ENCODE results near the gene MAGI1. TPM values are rescaled to one million over a fixed set of nuclear protein-coding genes. Genes with fewer than 3 reads are reported as not detected.

The MAGI1 gene
- polyA plus RNA-seq, 1 of the 3 experiments (the other 2 are of a cell fraction), result 10.3 TPM

DNA sequence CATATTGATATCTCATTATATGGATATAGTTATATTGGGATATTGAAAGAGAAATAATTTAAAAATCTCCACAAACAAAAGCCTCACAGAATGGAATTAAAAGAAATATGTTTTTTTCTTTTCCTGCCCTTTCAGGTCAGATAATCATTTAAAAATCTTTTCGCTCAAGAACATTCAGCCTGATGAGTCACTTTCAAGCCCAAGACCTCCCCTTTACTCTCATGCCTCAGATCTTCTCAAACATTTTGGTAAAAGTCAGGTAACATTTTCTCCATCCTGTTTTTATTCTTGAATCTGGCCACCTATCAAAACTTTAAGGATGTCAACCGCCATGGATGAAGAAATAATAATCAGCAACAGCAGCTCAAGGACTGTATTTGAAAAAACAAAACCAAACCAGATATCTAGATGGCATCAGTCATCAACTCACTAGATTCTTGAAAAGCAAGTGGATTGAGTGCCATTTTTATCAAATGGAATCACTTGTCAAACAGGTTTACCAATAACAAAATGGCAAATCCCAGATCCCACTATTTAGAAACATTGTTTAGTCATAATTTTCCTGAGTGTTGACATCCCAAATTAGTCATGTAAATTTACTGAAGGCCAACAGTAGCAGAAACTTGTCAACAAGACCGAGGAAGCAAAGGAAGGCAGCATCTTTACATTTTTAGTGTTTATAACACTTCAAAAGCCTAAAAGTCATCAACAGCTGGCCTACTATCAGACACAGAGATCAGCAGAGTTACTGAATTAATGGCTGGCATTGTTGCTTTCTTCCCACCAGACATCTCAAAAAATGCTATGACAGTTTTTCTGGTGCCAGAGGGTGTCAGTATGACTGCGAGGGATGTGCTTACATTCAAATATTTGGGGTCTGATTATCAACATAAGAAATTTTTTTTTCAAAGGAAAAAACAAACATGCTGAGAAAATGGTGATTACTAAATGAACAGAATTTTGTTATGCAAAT is 444.7 kb downstream of the MAGI1 start (continued):
- TF ChIP-seq, protein P1, sequence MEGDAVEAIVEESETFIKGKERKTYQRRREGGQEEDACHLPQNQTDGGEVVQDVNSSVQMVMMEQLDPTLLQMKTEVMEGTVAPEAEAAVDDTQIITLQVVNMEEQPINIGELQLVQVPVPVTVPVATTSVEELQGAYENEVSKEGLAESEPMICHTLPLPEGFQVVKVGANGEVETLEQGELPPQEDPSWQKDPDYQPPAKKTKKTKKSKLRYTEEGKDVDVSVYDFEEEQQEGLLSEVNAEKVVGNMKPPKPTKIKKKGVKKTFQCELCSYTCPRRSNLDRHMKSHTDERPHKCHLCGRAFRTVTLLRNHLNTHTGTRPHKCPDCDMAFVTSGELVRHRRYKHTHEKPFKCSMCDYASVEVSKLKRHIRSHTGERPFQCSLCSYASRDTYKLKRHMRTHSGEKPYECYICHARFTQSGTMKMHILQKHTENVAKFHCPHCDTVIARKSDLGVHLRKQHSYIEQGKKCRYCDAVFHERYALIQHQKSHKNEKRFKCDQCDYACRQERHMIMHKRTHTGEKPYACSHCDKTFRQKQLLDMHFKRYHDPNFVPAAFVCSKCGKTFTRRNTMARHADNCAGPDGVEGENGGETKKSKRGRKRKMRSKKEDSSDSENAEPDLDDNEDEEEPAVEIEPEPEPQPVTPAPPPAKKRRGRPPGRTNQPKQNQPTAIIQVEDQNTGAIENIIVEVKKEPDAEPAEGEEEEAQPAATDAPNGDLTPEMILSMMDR (IDR thresholded peaks at IDR 0.05), result no peak
- TF ChIP-seq EP300 (IDR thresholded peaks at IDR 0.05; ENCODE audit: borderline replicate concordance in 1 of 2, low read depth in 1 of 2, low read length in 1 of 2), result peak in 1 of 2 experiments; percentile 5; a peak in 1 of 4 replicates
- no peak for TF ChIP-seq TCF12 (IDR thresholded peaks at IDR 0.05)
- TF ChIP-seq RXRA (IDR thresholded peaks at IDR 0.05; ENCODE audit: borderline replicate concordance, low read depth), result no peak
- no peak for TF ChIP-seq SIN3A (IDR thresholded peaks at IDR 0.05; ENCODE audit: borderline replicate concordance, low read depth, low read length)
- TF ChIP-seq, protein P2, sequence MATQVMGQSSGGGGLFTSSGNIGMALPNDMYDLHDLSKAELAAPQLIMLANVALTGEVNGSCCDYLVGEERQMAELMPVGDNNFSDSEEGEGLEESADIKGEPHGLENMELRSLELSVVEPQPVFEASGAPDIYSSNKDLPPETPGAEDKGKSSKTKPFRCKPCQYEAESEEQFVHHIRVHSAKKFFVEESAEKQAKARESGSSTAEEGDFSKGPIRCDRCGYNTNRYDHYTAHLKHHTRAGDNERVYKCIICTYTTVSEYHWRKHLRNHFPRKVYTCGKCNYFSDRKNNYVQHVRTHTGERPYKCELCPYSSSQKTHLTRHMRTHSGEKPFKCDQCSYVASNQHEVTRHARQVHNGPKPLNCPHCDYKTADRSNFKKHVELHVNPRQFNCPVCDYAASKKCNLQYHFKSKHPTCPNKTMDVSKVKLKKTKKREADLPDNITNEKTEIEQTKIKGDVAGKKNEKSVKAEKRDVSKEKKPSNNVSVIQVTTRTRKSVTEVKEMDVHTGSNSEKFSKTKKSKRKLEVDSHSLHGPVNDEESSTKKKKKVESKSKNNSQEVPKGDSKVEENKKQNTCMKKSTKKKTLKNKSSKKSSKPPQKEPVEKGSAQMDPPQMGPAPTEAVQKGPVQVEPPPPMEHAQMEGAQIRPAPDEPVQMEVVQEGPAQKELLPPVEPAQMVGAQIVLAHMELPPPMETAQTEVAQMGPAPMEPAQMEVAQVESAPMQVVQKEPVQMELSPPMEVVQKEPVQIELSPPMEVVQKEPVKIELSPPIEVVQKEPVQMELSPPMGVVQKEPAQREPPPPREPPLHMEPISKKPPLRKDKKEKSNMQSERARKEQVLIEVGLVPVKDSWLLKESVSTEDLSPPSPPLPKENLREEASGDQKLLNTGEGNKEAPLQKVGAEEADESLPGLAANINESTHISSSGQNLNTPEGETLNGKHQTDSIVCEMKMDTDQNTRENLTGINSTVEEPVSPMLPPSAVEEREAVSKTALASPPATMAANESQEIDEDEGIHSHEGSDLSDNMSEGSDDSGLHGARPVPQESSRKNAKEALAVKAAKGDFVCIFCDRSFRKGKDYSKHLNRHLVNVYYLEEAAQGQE (IDR thresholded peaks at IDR 0.05; ENCODE audit: low read depth, low read length), result no peak
- no peak for TF ChIP-seq EZH2phosphoT487 (IDR thresholded peaks at IDR 0.05; ENCODE audit: borderline replicate concordance, low read depth)
- no peak for TF ChIP-seq CHD2 (IDR thresholded peaks at IDR 0.05; ENCODE audit: low read length, partially characterized antibody)

DNA sequence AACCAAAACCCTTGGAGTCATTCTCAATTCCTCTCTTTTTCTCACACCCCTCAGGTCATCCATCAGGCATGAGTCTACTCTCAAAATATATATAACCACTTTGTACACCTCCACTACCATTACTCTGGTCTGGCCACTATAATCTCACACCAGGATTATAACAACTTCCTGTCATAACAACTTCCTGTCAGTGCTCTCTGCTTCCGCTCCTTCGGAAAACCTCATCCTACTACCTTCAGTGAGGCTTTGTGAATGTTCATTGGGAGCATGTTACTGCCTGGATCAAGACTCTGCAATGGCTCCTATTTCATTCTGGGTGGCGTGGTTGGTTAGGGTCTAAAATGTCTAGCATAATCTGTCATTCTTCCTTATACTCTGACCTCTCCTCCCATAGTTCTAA is 447.4 kb downstream of the MAGI1 start:
- Histone ChIP-seq H3K9me3 (no peaks in the 10 kb centered on the region), H2AFZ (ENCODE audit: low read depth) (no peak overlapping the region), H3K9me2 (no peaks in the 10 kb centered on the region), H3K4me3 (ENCODE audit: low read depth in 2 of 2, low read length in 1 of 2) (no peak overlapping the region), H4K20me1 (ENCODE audit: insufficient read depth) (no peaks in the 10 kb centered on the region), H3K4me2 (no peak overlapping the region), H3K36me3 (replicated peaks in 1 of 2; ENCODE audit: control insufficient read depth in 1 of 2, insufficient read depth in 2 of 2, low read length in 1 of 2) (no peaks in the 10 kb centered on the region), H3K4me1 (ENCODE audit: control insufficient read depth in 1 of 2, insufficient read depth in 2 of 2, low read depth in 1 of 2, low read length in 1 of 2) (peaks cover 4 to 9% of the 10 kb centered on the region in 2 experiments; a peak in 2 of 4 replicates), H3F3A (replicated peaks; ENCODE audit: insufficient read depth) (no peaks in the 10 kb centered on the region), H3K9ac (no peak overlapping the region), H3K79me2 (ENCODE audit: insufficient read depth) (peaks cover 60% of the 10 kb centered on the region; the same call in 1 of the 2 replicates), H3K27ac (ENCODE audit: low read depth in 2 of 2, low read length in 1 of 2) (no peak overlapping the region), H3K27me3 (ENCODE audit: insufficient read depth) (no peaks in the 10 kb centered on the region)
- TF ChIP-seq RAD21 (IDR thresholded peaks at IDR 0.05; ENCODE audit: low read length) (no peak), MXI1 (IDR thresholded peaks at IDR 0.05; ENCODE audit: low read depth, low read length) (no peak), ELF1 (IDR thresholded peaks at IDR 0.05) (no peak), FOSL2 (IDR thresholded peaks at IDR 0.05; ENCODE audit: borderline replicate concordance, low read depth) (no peak), FOXJ3 (CRISPR knock-in tag; IDR thresholded peaks at IDR 0.05) (no peak), NFIC (IDR thresholded peaks at IDR 0.05; ENCODE audit: borderline replicate concordance) (no peak), TEAD4 (IDR thresholded peaks at IDR 0.05; ENCODE audit: borderline replicate concordance, insufficient read depth) (no peak), RFX5 (IDR thresholded peaks at IDR 0.05; ENCODE audit: low read length) (no peak), TCF12 (IDR thresholded peaks at IDR 0.05) (no peak), MEF2A (IDR thresholded peaks at IDR 0.05; ENCODE audit: borderline replicate concordance, low read depth) (no peak), RXRA (IDR thresholded peaks at IDR 0.05; ENCODE audit: borderline replicate concordance, low read depth) (no peak)
- TF ChIP-seq, protein P3, sequence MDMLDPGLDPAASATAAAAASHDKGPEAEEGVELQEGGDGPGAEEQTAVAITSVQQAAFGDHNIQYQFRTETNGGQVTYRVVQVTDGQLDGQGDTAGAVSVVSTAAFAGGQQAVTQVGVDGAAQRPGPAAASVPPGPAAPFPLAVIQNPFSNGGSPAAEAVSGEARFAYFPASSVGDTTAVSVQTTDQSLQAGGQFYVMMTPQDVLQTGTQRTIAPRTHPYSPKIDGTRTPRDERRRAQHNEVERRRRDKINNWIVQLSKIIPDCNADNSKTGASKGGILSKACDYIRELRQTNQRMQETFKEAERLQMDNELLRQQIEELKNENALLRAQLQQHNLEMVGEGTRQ (IDR thresholded peaks at IDR 0.05; ENCODE audit: borderline replicate concordance, low read depth, low read length), result no peak
- TF ChIP-seq, protein P4, sequence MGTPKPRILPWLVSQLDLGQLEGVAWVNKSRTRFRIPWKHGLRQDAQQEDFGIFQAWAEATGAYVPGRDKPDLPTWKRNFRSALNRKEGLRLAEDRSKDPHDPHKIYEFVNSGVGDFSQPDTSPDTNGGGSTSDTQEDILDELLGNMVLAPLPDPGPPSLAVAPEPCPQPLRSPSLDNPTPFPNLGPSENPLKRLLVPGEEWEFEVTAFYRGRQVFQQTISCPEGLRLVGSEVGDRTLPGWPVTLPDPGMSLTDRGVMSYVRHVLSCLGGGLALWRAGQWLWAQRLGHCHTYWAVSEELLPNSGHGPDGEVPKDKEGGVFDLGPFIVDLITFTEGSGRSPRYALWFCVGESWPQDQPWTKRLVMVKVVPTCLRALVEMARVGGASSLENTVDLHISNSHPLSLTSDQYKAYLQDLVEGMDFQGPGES (IDR thresholded peaks at IDR 0.05; ENCODE audit: low read depth, low read length), result no peak
- WGBS (ENCODE audit: low lambda C conversion rate), result 89% methylated on average over 3 of the region's 3 CpGs
- POLR2A ChIA-PET, result no interaction called here
- no peak for DNase-seq
- CTCF ChIA-PET, result interaction anchor here (1.4 kb wide), 2 partner anchors 15 to 29 kb away, joined by 3 to 4 read pairs; no protein-coding TSS in a partner anchor

Measured in SK-N-SH (cell line).